ENCODE results near the gene EFEMP2.

- TF ChIP-seq YY1 (IDR thresholded peaks at IDR 0.05; ENCODE audit: insufficient read depth, insufficient read length): no peak
- TF ChIP-seq ZNF274 (IDR thresholded peaks at IDR 0.05; ENCODE audit: low read depth, low read length): no peak
Observed at GRCh38 chr11:65817835-65818680, 54.5 kb downstream of the EFEMP2 start.
